Measurements from ENCODE around the gene ATP1A1.
A peak's percentile ranks its signal among the peaks of the same experiment; 100 is the strongest.

Gene ATP1A1

GRCh38 chr1:116373431-116374352 lies 648 bp downstream of the ATP1A1 start:
- peak; percentile 62 to 64 for DNase-seq

- DNase-seq = peak; percentile 29
Observed at GRCh38 chr1:116374353-116375147, 1.5 kb downstream of the ATP1A1 start.

- DNase-seq = no peak
Observed at GRCh38 chr1:116375148-116375886, 2.3 kb downstream of the ATP1A1 start.

GRCh38 chr1:116375887-116376728 lies 3.1 kb downstream of the ATP1A1 start:
- peak; percentile 57 to 60 for DNase-seq

- DNase-seq = no peak
Observed at GRCh38 chr1:116376729-116377086, 3.7 kb downstream of the ATP1A1 start.

- DNase-seq = peak; percentile 38 to 46
Observed at GRCh38 chr1:116377541-116378529, 4.8 kb downstream of the ATP1A1 start.

- DNase-seq = no peak
Observed at GRCh38 chr1:116379057-116379630, 6.1 kb downstream of the ATP1A1 start.

- DNase-seq = no peak
Observed at GRCh38 chr1:116379674-116380498, 6.8 kb downstream of the ATP1A1 start.

- no peak for DNase-seq
Observed at GRCh38 chr1:116380499-116381242, 7.6 kb downstream of the ATP1A1 start.

- DNase-seq = no peak
Observed at GRCh38 chr1:116382321-116382720, 9.3 kb downstream of the ATP1A1 start.

- DNase-seq = no peak
Observed at GRCh38 chr1:116382857-116383483, 9.9 kb downstream of the ATP1A1 start.

GRCh38 chr1:116386042-116386441 lies 13.0 kb downstream of the ATP1A1 start:
- DNase-seq = no peak

GRCh38 chr1:116387551-116387950 lies 14.5 kb downstream of the ATP1A1 start:
- DNase-seq = no peak

- no peak for DNase-seq
Observed at GRCh38 chr1:116388122-116388521, 15.1 kb downstream of the ATP1A1 start.

- no peak for DNase-seq
Observed at GRCh38 chr1:116389013-116389412, 16.0 kb downstream of the ATP1A1 start.

GRCh38 chr1:116389686-116390085 lies 16.6 kb downstream of the ATP1A1 start:
- DNase-seq = no peak

GRCh38 chr1:116390195-116390594 lies 17.2 kb downstream of the ATP1A1 start:
- DNase-seq = peak; percentile 32 to 41

GRCh38 chr1:116391185-116391584 lies 18.1 kb downstream of the ATP1A1 start:
- no peak for DNase-seq

Measured in stimulated activated CD4-positive, alpha-beta T cell treated with anti-CD3 and anti-CD28 coated beads, Interleukin-2, amount 100 ng/mL, for 24 hours (primary cell).